ENCODE data around the gene GADL1.

Gene GADL1

DNA sequence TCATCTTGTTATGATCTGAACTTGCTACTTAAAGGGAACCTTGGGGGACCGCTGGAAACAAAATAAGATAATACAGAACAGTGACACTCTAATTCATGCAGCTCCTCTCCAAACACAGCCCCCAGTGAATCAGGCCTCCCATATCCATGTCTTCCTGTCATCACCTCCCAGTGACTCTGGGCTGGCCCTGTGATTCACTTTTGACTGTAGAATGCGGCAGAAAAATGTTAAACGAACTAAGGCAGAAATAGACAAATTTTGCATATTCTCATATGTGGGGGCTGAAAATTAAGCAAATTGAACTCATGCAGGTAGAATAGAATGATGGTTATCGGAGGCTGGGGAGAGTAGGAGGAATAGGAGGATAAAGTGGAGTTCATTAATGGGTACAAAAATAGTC is 20.2 kb upstream of the GADL1 start:
- TF ChIP-seq, protein P1, sequence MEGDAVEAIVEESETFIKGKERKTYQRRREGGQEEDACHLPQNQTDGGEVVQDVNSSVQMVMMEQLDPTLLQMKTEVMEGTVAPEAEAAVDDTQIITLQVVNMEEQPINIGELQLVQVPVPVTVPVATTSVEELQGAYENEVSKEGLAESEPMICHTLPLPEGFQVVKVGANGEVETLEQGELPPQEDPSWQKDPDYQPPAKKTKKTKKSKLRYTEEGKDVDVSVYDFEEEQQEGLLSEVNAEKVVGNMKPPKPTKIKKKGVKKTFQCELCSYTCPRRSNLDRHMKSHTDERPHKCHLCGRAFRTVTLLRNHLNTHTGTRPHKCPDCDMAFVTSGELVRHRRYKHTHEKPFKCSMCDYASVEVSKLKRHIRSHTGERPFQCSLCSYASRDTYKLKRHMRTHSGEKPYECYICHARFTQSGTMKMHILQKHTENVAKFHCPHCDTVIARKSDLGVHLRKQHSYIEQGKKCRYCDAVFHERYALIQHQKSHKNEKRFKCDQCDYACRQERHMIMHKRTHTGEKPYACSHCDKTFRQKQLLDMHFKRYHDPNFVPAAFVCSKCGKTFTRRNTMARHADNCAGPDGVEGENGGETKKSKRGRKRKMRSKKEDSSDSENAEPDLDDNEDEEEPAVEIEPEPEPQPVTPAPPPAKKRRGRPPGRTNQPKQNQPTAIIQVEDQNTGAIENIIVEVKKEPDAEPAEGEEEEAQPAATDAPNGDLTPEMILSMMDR (IDR thresholded peaks at IDR 0.05; ENCODE audit: control extremely low read depth, extremely low read depth, low read depth, missing control alignments) = no peak
- ChIA-PET CTCF (no interaction called here), POLR2A (no interaction called here)
- no peak for DNase-seq (ENCODE audit: extremely low spot score)

DNA sequence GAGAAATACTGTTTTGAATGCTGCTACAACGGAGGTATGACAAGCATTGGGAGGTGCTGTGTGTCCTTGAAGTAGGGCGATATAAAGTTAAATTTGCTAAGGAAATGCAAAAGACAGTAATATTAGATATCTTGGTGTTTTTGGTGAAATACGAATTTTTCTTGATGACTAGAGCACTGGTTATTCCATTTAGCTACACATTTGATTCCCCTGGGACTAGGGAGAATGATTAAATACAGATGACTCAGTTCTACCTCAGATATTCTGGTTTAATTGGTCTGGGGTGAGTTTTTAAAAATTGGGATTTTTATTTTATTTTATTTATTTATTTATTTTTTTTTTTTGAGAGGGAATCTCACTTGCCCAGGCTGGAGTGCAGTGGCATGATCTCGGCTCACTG is 18.7 kb upstream of the GADL1 start:
- TF ChIP-seq, protein P1 (IDR thresholded peaks at IDR 0.05; ENCODE audit: control extremely low read depth, extremely low read depth, low read depth, missing control alignments) = no peak
- CTCF ChIA-PET = no interaction called here
- POLR2A ChIA-PET = no interaction called here
- DNase-seq (ENCODE audit: extremely low spot score) = no peak

DNA sequence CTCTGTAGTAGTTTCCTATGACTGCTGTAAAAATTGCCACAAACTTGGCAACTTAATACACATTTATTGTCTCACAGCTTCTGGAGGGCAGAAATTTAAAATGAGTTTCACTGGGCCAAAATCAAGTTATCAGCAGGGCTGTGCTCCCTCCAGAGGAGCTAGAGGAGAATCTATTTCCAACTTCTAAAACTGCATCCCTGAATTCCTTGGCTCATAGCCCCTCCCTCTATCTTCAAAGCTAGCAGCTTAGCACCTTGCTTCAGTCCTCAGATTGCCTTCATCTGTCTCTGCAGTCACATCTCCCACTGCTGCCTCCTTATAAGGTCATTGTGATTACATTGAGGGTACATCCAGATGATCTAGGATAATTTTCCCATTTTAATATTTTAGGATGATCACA is 17.8 kb upstream of the GADL1 start:
- no peak for DNase-seq (ENCODE audit: extremely low spot score)
- ChIA-PET POLR2A (no interaction called here), CTCF (no interaction called here)
- TF ChIP-seq, protein P1 (IDR thresholded peaks at IDR 0.05; ENCODE audit: control extremely low read depth, extremely low read depth, low read depth, missing control alignments) = no peak

DNA sequence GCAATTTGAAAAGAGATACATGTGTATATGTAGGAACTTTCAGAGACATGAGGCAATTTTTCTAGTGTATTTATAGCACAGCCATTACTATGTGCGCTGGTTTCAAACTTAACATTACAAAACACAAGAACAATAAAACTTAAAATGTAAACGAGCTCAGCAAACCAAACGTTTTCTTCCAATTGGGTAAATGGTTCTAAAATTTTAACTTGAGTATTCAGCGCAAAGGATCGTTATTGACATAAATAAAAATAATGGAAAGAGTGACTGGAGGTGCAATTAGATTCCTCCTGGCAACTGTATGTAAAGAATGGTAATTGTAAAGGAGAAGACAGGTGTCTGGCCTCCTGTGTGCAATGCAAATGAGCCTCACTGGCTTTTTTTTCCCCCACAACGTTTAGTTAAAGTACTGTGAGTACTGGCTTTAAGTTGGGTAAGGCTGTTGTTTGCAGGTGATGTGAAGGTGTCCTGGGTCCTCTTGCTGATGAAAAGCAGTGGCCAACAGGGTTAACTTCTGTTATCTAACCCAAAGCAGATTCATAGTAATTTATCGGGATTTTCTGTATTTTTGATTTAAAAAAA is 14.1 kb upstream of the GADL1 start:
- TF ChIP-seq, protein P1 (IDR thresholded peaks at IDR 0.05; ENCODE audit: control extremely low read depth, extremely low read depth, low read depth, missing control alignments) = no peak
- ChIA-PET CTCF (interaction anchor here (1.4 kb wide), 1 partner anchor 12 kb away, joined by 3 read pairs; no protein-coding TSS in a partner anchor), POLR2A (no interaction called here)
- DNase-seq (ENCODE audit: extremely low spot score) = no peak

DNA sequence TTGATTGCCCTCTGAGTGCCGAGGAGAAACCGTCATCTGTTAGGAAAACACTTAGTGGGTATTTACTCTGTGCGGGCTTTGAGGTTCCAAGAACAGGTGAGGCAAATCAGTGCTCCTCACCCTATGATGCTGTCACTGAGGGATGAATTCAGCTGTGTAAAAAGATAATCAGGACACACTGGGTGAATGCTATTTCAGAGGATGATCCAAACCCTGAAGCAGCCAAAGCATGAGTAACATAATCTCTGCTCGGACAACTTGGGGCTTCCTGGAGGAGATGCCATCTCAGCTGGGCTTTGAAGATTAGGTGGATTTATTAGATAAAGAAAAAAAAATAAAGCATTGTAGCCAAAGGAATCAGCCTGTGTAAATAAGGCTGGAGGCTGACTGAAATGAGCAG is 10.5 kb upstream of the GADL1 start:
- POLR2A ChIA-PET = no interaction called here
- DNase-seq (ENCODE audit: extremely low spot score) = no peak
- CTCF ChIA-PET = no interaction called here
- TF ChIP-seq, protein P1 (IDR thresholded peaks at IDR 0.05; ENCODE audit: control extremely low read depth, extremely low read depth, low read depth, missing control alignments) = no peak

DNA sequence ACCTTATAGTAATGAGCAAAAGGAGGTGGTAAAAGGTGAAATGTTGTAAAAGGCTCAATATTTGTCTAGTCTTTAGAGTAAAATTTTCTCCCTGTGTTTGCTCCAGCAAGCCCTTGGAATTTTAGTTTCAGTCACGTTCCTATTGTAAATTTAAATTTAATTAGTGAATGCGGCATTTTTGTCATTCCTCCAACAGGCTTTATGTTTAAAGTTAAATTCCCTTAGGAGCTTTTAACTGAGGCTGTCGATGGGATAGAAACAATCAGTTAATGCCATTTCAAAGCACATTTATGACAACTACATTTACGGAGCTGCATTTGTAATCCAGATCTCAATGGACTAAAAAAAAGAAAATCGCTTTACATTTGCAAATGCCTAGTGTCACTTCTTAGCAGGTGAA is 868 bp upstream of the GADL1 start:
- ChIA-PET POLR2A (no interaction called here), CTCF (interaction anchor here (1.1 kb wide), 1 partner anchor 8 kb away, joined by 5 read pairs; no protein-coding TSS in a partner anchor)
- TF ChIP-seq, protein P1 (IDR thresholded peaks at IDR 0.05; ENCODE audit: control extremely low read depth, extremely low read depth, low read depth, missing control alignments) = no peak
- DNase-seq (ENCODE audit: extremely low spot score) = no peak

Measured in GM10248 (cell line).